Breast epithelium (tissue), 4 donors: ENCODE results near the gene MYCN. TPM values are rescaled to one million over a fixed set of nuclear protein-coding genes. Genes with fewer than 3 reads are reported as not detected.
"Not testable (repeated sequence)": the region's sequence is repeated elsewhere in the genome, so short reads cannot be mapped to it uniquely, and the experiment has no call there.

Source experiments
- DNase-seq, 2 donors: peaks; one replicate each; pipeline ENCODE4 v3.0.0-alpha.2; 2019; ENCODE audit warnings: low spot score in 2 of 2
- H3K27ac ChIP-seq, 2 donors: fragments of 200-600 bp; sonication (generic) in 1 of 2; one replicate each; pipeline ENCODE4 v1.5.1; 2016 to 2019; ENCODE audit warnings: mild to moderate bottlenecking in 1 of 2
- H3K27me3 ChIP-seq, 2 donors: fragments of 200-600 bp; sonication (generic) in 1 of 2; one replicate each; pipeline versions ENCODE4 v1.5.1 to v1.6.0; 2017 to 2019; ENCODE audit warnings: control low read depth in 1 of 2, mild to moderate bottlenecking in 1 of 2
- H3K36me3 ChIP-seq: fragments of 200-600 bp; one replicate; pipeline ENCODE4 v1.5.1; 2019
- H3K4me1 ChIP-seq, 2 donors: fragments of 200-600 bp; sonication (generic); one replicate each; pipeline ENCODE4 v1.5.1; 2016 to 2019; ENCODE audit warnings: control low read depth in 1 of 2
- H3K4me3 ChIP-seq, 3 donors: fragments of 200-600 bp; sonication (generic); 1 replicate in 2 of 3; 2 replicates in 1 of 3; pipeline ENCODE4 v1.5.1; 2016 to 2019; ENCODE audit warnings: mild to moderate bottlenecking in 3 of 3, moderate library complexity in 2 of 3
- H3K9me3 ChIP-seq, 2 donors: fragments of 200-600 bp; sonication (generic) in 1 of 2; one replicate each; pipeline ENCODE4 v1.5.1; 2016 to 2019; ENCODE audit warnings: control low read depth in 1 of 2
- CTCF ChIP-seq, 3 donors: fragments of 450-650 bp; IDR thresholded peaks; one replicate each; pipeline ENCODE4 v1.5.1; 2016 to 2017; ENCODE audit warnings: antibody characterized with exemption in 3 of 3, mild to moderate bottlenecking in 3 of 3, moderate library complexity in 3 of 3
- POLR2A ChIP-seq: fragments of 450-650 bp; IDR thresholded peaks from one replicate; pipeline ENCODE4 v1.6.1; 2016; ENCODE audit warnings: antibody characterized with exemption, mild to moderate bottlenecking, moderate library complexity
- POLR2AphosphoS5 ChIP-seq, 3 donors: sonication (generic); formaldehyde crosslinking; IDR thresholded peaks; one replicate each; pipeline ENCODE4 v1.6.1; 2017; ENCODE audit warnings: antibody characterized with exemption in 3 of 3
- intact Hi-C: fragments of 100-400 bp; cut with DNase I; formaldehyde crosslinking; loops from one replicate; pipeline ENCODE4 v1.15.1; 2023; ENCODE audit warnings: low total_unique reads
- total RNA-seq, 3 donors: library from RNA; depleted of rRNA; stranded (reverse); fragments of >200 nt; gene quantifications; one replicate each; pipeline ENCODE4 v1.1.0, GENCODE V29; 2016

The MYCN gene
- total RNA-seq, 3 donors from 2014 or later = 0.32 to 0.98 (median 0.59) TPM

- Histone ChIP-seq H3K36me3 (no peaks in the 10 kb centered on the region), H3K27me3 (peaks cover 0 to 7% of the 10 kb centered on the region in 2 donors), H3K4me3 (no peak overlapping the region), H3K27ac (no peak overlapping the region), H3K4me1 (no peaks in the 10 kb centered on the region), H3K9me3 (no peaks in the 10 kb centered on the region)
- TF ChIP-seq POLR2A (no peak), POLR2AphosphoS5 (IDR thresholded peaks at IDR 0.05) (no peak), CTCF (IDR thresholded peaks at IDR 0.05) (no peak)
- intact Hi-C loops = no loop called here
- DNase-seq = no peak
Observed at GRCh38 chr2:15920696-15921095, 19.7 kb upstream of the MYCN start.

GRCh38 chr2:15923597-15923996 is 16.8 kb upstream of the MYCN start:
- H3K36me3 ChIP-seq = no peaks in the 10 kb centered on the region
- peaks cover 0 to 7% of the 10 kb centered on the region in 2 donors for H3K27me3 ChIP-seq
- no peaks in the 10 kb centered on the region for H3K9me3 ChIP-seq
- H3K4me1 ChIP-seq = no peaks in the 10 kb centered on the region
- intact Hi-C loops = no loop called here
- TF ChIP-seq CTCF (IDR thresholded peaks at IDR 0.05) = no peak
- TF ChIP-seq POLR2AphosphoS5 (IDR thresholded peaks at IDR 0.05) = no peak
- TF ChIP-seq POLR2A = no peak
- no peak for DNase-seq
- no peak overlapping the region for H3K4me3 ChIP-seq
- no peak overlapping the region for H3K27ac ChIP-seq

GRCh38 chr2:15925819-15926218 is 14.5 kb upstream of the MYCN start:
- no peak for DNase-seq
- H3K4me1 ChIP-seq = no peaks in the 10 kb centered on the region
- no peak for TF ChIP-seq POLR2A
- TF ChIP-seq CTCF (IDR thresholded peaks at IDR 0.05) = no peak
- TF ChIP-seq POLR2AphosphoS5 (IDR thresholded peaks at IDR 0.05) = no peak
- H3K36me3 ChIP-seq = no peaks in the 10 kb centered on the region
- H3K27me3 ChIP-seq = no peaks in the 10 kb centered on the region
- intact Hi-C loops = no loop called here
- H3K4me3 ChIP-seq = no peak overlapping the region
- no peak overlapping the region for H3K27ac ChIP-seq
- no peaks in the 10 kb centered on the region for H3K9me3 ChIP-seq

GRCh38 chr2:15926252-15926651 is 14.1 kb upstream of the MYCN start:
- intact Hi-C loops = no loop called here
- TF ChIP-seq POLR2A (no peak), POLR2AphosphoS5 (IDR thresholded peaks at IDR 0.05) (no peak), CTCF (IDR thresholded peaks at IDR 0.05) (no peak)
- H3K9me3 ChIP-seq = no peaks in the 10 kb centered on the region
- no peaks in the 10 kb centered on the region for H3K36me3 ChIP-seq
- H3K4me1 ChIP-seq = no peaks in the 10 kb centered on the region
- no peaks in the 10 kb centered on the region for H3K27me3 ChIP-seq
- no peak for DNase-seq
- H3K27ac ChIP-seq = no peak overlapping the region
- no peak overlapping the region for H3K4me3 ChIP-seq

GRCh38 chr2:15927551-15928218 is 12.7 kb upstream of the MYCN start:
- no peak overlapping the region for H3K4me3 ChIP-seq
- H3K27ac ChIP-seq = no peak overlapping the region
- no peaks in the 10 kb centered on the region for H3K27me3 ChIP-seq
- no peaks in the 10 kb centered on the region for H3K4me1 ChIP-seq
- no peaks in the 10 kb centered on the region for H3K9me3 ChIP-seq
- TF ChIP-seq POLR2AphosphoS5 (IDR thresholded peaks at IDR 0.05) (no peak), CTCF (IDR thresholded peaks at IDR 0.05) (no peak), POLR2A (no peak)
- DNase-seq = no peak
- intact Hi-C loops = no loop called here
- H3K36me3 ChIP-seq = no peaks in the 10 kb centered on the region

- intact Hi-C loops, DNase-seq, H3K36me3 ChIP-seq, H3K4me1 ChIP-seq, H3K27me3 ChIP-seq, H3K4me3 ChIP-seq, H3K27ac ChIP-seq, H3K9me3 ChIP-seq: not testable (repeated sequence)
Observed at GRCh38 chr2:15929008-15929407, 11.3 kb upstream of the MYCN start.
